IMR-90 (cell line): ENCODE measurements around the gene STIM1. TPM values are rescaled to one million over a fixed set of nuclear protein-coding genes. Genes with fewer than 3 reads are reported as not detected.

Experiments used
- ATAC-seq: fragments of 200-7000 bp; cut with Tn5 transposase; 2 replicates; pipeline ENCODE4 v1.9.1; 2020; ENCODE audit warnings: low read depth, mild to moderate bottlenecking, moderate library complexity
- BruUV-seq: library from RNA; stranded (reverse); fragments of 400-500 nt; replicated peaks from 2 replicates; lab custom pipeline; 2021; lab: Mats Ljungman, UMichigan
- CTCF ChIA-PET: fragments of 300-600 bp; formaldehyde crosslinking; extraction: SDS; loops from one replicate; lab custom pipeline; 2021; ENCODE audit warnings: antibody characterized with exemption; lab: Yijun Ruan, JAX
- POLR2A ChIA-PET: fragments of 300-600 bp; sonication (Branson Sonifier 250); formaldehyde crosslinking; loops from one replicate; lab custom pipeline; 2022; ENCODE audit warnings: antibody characterized with exemption; ENCODE audit not compliant: unreplicated experiment; lab: Charles Lee
- DNase-seq: peaks from one replicate; pipeline ENCODE4 v3.0.0; 2013
- H2AFZ ChIP-seq: replicated peaks from 2 replicates; pipeline ENCODE3; 2013; ENCODE audit warnings: low read length, mild to moderate bottlenecking; ENCODE audit not compliant: poor library complexity
- H2AK5ac ChIP-seq: 2 replicates; pipeline ENCODE4 v1.6.1; 2013; ENCODE audit warnings: low read depth, low read length, inconsistent platforms
- H2AK9ac ChIP-seq: replicated peaks from 2 replicates; pipeline ENCODE3; 2013; ENCODE audit warnings: mild to moderate bottlenecking, low read depth, low read length, moderate library complexity; ENCODE audit not compliant: poor library complexity
- H2BK120ac ChIP-seq: 2 replicates; pipeline ENCODE4 v1.6.1; 2013; ENCODE audit warnings: low read depth, low read length, inconsistent platforms
- H2BK15ac ChIP-seq: 3 replicates; pipeline ENCODE4 v1.6.1; 2013; ENCODE audit warnings: low read depth, low read length, inconsistent platforms
- H2BK20ac ChIP-seq: 2 replicates; pipeline ENCODE4 v1.6.1; 2013; ENCODE audit warnings: low read depth, mild to moderate bottlenecking, inconsistent platforms, low read length, moderate library complexity
- H2BK5ac ChIP-seq: 2 replicates; pipeline ENCODE4 v1.6.1; 2013; ENCODE audit warnings: mild to moderate bottlenecking, low read depth, low read length, inconsistent platforms; ENCODE audit not compliant: poor library complexity, severe bottlenecking
- H3K14ac ChIP-seq: replicated peaks from 2 replicates; pipeline ENCODE4 v1.6.1; 2013; ENCODE audit warnings: low read depth, low read length, inconsistent platforms
- H3K18ac ChIP-seq: 2 replicates; pipeline ENCODE4 v1.6.1; 2013; ENCODE audit warnings: low read depth, low read length, control low read depth
- H3K23ac ChIP-seq: 2 replicates; pipeline ENCODE4 v1.6.1; 2013; ENCODE audit warnings: low read depth, low read length, inconsistent platforms
- H3K27ac ChIP-seq: 2 replicates; pipeline ENCODE4 v1.5.1; 2013; ENCODE audit warnings: mild to moderate bottlenecking, control low read depth, low read length; ENCODE audit not compliant: insufficient read depth
- H3K27me3 ChIP-seq: 2 replicates; pipeline ENCODE4 v1.6.1; 2013; ENCODE audit warnings: low read length; ENCODE audit not compliant: control insufficient read depth, insufficient read depth
- H3K36me3 ChIP-seq: 2 replicates; pipeline ENCODE4 v1.6.1; 2013; ENCODE audit warnings: low read length, mixed read lengths; ENCODE audit not compliant: control insufficient read depth, insufficient read depth
- H3K4ac ChIP-seq: 2 replicates; pipeline ENCODE4 v1.6.1; 2013; ENCODE audit warnings: low read depth, low read length, inconsistent platforms
- H3K4me1 ChIP-seq: 2 replicates; pipeline ENCODE4 v1.6.1; 2013; ENCODE audit warnings: low read length, mixed read lengths; ENCODE audit not compliant: control insufficient read depth, insufficient read depth
- H3K4me2 ChIP-seq: 2 replicates; pipeline ENCODE4 v1.6.1; 2013; ENCODE audit warnings: low read depth, mild to moderate bottlenecking, control low read depth, low read length, moderate library complexity
- H3K4me3 ChIP-seq: 2 replicates; pipeline ENCODE4 v1.5.1; 2013; ENCODE audit warnings: low read depth, mild to moderate bottlenecking, control low read depth, low read length, moderate library complexity; ENCODE audit not compliant: insufficient read depth
- H3K56ac ChIP-seq: 2 replicates; pipeline ENCODE4 v1.6.1; 2013; ENCODE audit warnings: low read length, inconsistent platforms; ENCODE audit not compliant: insufficient read depth; ENCODE audit errors: extremely low read depth
- H3K79me1 ChIP-seq, 2 experiments: 2 replicates each; pipeline ENCODE4 v1.6.1; 2013; ENCODE audit warnings: low read length in 2 of 2, inconsistent platforms in 1 of 2, low read depth in 1 of 2
- H3K9ac ChIP-seq: 2 replicates; pipeline ENCODE4 v1.6.1; 2013; ENCODE audit warnings: low read depth, low read length, control low read depth
- H3K9me1 ChIP-seq: 2 replicates; pipeline ENCODE4 v1.6.1; 2013; ENCODE audit warnings: low read length, inconsistent platforms; ENCODE audit not compliant: insufficient read depth
- H3K9me3 ChIP-seq: 2 replicates; pipeline ENCODE4 v1.6.1; 2013; ENCODE audit warnings: low read length; ENCODE audit not compliant: control insufficient read depth, insufficient read depth
- H4K20me1 ChIP-seq: 2 replicates; pipeline ENCODE4 v1.6.1; 2013; ENCODE audit warnings: low read length, inconsistent platforms; ENCODE audit not compliant: insufficient read depth
- H4K5ac ChIP-seq: 2 replicates; pipeline ENCODE4 v1.6.1; 2013; ENCODE audit warnings: mild to moderate bottlenecking, low read depth, low read length, control low read depth
- H4K8ac ChIP-seq, 2 experiments: 2 replicates each; pipeline ENCODE4 v1.6.1; 2013; ENCODE audit warnings: low read depth in 2 of 2, low read length in 2 of 2, control low read depth in 1 of 2, inconsistent platforms in 1 of 2
- H4K91ac ChIP-seq: 2 replicates; pipeline ENCODE4 v1.6.1; 2013; ENCODE audit warnings: low read depth, low read length, inconsistent platforms; ENCODE audit not compliant: insufficient read depth
- CEBPB ChIP-seq: IDR thresholded peaks from 2 replicates; pipeline ENCODE4 v1.6.1; 2012; ENCODE audit warnings: low read depth, low read length, improper control_type of control experiment
- FOS ChIP-seq: fragments of 150-350 bp; IDR thresholded peaks from 2 replicates; pipeline ENCODE4 v1.6.1; 2016; ENCODE audit warnings: low read depth, low read length
- WGBS, 2 experiments: methylation state at CpG; one replicate each; pipeline versions ENCODE4 v1.1.5 to v1.1.7; 2013; ENCODE audit warnings: missing lambda C conversion rate in 2 of 2; ENCODE audit not compliant: insufficient read length in 1 of 2; ENCODE audit errors: extremely low coverage in 2 of 2; 5-methylcytosine and 5-hydroxymethylcytosine counted together
- dilution Hi-C: fragments of 300-500 bp; cut with HindIII; formaldehyde crosslinking; loops from one replicate; pipeline ENCODE4 v1.14.3; 2018; ENCODE audit warnings: low sequenced_read_pairs; ENCODE audit not compliant: unreplicated experiment
- in situ Hi-C: fragments of 300-500 bp; cut with MboI; formaldehyde crosslinking; loops from 3 replicates; pipeline ENCODE4 v1.14.3; 2019; ENCODE audit warnings: low sequenced_read_pairs, inconsistent platforms, mixed read lengths
- intact Hi-C: fragments of 100-400 bp; cut with micrococcal nuclease; formaldehyde crosslinking; loops from 2 replicates; pipeline ENCODE4 v1.10.0; 2022
- polyA plus RNA-seq, 3 experiments: library from polyadenylated mRNA; depleted of rRNA; stranded (reverse); fragments of >200 nt; gene quantifications; 2 replicates each; pipeline ENCODE4 v1.2.3, GENCODE V29; 2012; ENCODE audit warnings: low replicate concordance in 1 of 3
- total RNA-seq: library from RNA; depleted of rRNA; stranded (reverse); fragments of >200 nt; gene quantifications from 2 replicates; pipeline ENCODE4 v1.2.3, GENCODE V29; 2012

Gene STIM1
- total and polyA plus RNA-seq, 2 of the 4 experiments (the other 2 are of a cell fraction) = 17.9 to 23.0 TPM

DNA sequence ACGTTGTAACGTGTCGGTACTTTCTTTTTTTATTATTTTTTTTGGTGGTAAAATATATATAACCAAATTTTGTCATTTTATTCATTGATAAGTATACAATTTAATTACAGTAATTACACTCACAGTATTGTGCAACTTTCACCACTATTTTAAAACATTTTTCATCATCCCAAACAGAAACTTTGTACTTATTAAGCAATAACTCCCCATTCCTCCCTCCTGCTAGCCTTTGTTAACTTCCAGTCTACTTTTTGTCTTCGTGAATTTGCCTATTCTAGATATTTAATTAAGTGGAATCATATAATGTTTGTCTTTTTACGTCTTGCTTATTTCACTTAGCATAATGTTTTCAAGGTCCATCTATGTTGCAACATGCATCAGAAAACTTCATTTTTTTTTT lies 58.5 kb downstream of the STIM1 start:
- Histone ChIP-seq H2AFZ (no peak overlapping the region), H2AK5ac (no peak overlapping the region), H3K9me1 (peaks cover 5% of the 10 kb centered on the region; the same call in 1 of the 2 replicates), H3K14ac (no peak overlapping the region), H3K4me2 (no peak overlapping the region), H2BK120ac (no peak overlapping the region), H3K9me3 (no peaks in the 10 kb centered on the region), H3K27ac (no peak overlapping the region), H3K36me3 (no peaks in the 10 kb centered on the region), H3K56ac (no peak overlapping the region), H4K20me1 (no peaks in the 10 kb centered on the region), H3K27me3 (no peaks in the 10 kb centered on the region), H3K9ac (no peak overlapping the region), H3K18ac (no peak overlapping the region), H3K4ac (no peak overlapping the region), H4K5ac (no peak overlapping the region), H2BK20ac (no peak overlapping the region), H3K23ac (no peak overlapping the region), H2BK15ac (no peak overlapping the region), H2AK9ac (no peak overlapping the region), H3K79me1 (peaks cover 11% of the 10 kb centered on the region in 2 experiments; a peak in 3 of 4 replicates), H3K4me1 (no peaks in the 10 kb centered on the region), H4K8ac (no peak overlapping the region), H2BK5ac (no peak overlapping the region), H4K91ac (no peak overlapping the region), H3K4me3 (no peak overlapping the region)
- intact Hi-C loops (no loop called here), in situ Hi-C loops (no loop called here), dilution Hi-C loops (no loop called here)
- no peak for DNase-seq
- no CpG with 5 or more reads among the region's 5 CpGs for WGBS, 2 experiments
- no peak for ATAC-seq
- no TSS peak for BruUV-seq
- CTCF ChIA-PET = no interaction called here
- POLR2A ChIA-PET = no interaction called here
- no peak for TF ChIP-seq FOS
- TF ChIP-seq CEBPB = peak; percentile 60
